ENCODE results near the gene IGSF8.

IGSF8 gene

DNA sequence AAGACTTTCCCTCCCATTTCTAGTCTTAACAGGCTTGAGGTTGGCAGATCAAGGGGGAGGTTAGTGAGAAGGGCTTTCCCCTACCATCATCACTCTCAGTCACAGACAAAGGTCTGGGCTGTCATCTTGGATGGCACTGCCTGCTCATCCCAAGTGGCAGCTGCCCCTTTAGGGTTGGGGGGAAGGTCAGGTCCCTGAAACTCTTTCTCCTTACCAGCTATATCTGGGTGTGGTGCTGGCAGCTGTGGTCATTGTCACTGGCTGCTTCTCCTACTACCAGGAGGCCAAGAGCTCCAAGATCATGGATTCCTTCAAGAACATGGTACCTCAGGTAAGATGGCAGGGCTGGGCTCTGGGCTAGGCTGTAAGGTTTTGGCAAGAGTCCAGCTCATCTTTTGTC is 25.3 kb upstream of the IGSF8 start:
- H3K4me1 ChIP-seq (ENCODE audit: insufficient read depth, poor library complexity, severe bottlenecking), result peaks cover 10% of the 10 kb centered on the region
- no peak overlapping the region for H3K4me3 ChIP-seq (ENCODE audit: severe bottlenecking)
- TF ChIP-seq, protein P1, sequence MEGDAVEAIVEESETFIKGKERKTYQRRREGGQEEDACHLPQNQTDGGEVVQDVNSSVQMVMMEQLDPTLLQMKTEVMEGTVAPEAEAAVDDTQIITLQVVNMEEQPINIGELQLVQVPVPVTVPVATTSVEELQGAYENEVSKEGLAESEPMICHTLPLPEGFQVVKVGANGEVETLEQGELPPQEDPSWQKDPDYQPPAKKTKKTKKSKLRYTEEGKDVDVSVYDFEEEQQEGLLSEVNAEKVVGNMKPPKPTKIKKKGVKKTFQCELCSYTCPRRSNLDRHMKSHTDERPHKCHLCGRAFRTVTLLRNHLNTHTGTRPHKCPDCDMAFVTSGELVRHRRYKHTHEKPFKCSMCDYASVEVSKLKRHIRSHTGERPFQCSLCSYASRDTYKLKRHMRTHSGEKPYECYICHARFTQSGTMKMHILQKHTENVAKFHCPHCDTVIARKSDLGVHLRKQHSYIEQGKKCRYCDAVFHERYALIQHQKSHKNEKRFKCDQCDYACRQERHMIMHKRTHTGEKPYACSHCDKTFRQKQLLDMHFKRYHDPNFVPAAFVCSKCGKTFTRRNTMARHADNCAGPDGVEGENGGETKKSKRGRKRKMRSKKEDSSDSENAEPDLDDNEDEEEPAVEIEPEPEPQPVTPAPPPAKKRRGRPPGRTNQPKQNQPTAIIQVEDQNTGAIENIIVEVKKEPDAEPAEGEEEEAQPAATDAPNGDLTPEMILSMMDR (IDR thresholded peaks at IDR 0.05; ENCODE audit: poor library complexity, severe bottlenecking), result no peak
- no peaks in the 10 kb centered on the region for H3K9me3 ChIP-seq (ENCODE audit: severe bottlenecking)
- DNase-seq (ENCODE audit: low spot score) (no peak), ATAC-seq (ENCODE audit: low read depth) (no peak)
- no peaks in the 10 kb centered on the region for H3K27me3 ChIP-seq (ENCODE audit: insufficient read depth, poor library complexity, severe bottlenecking)
- H3K36me3 ChIP-seq (ENCODE audit: low read depth), result no peaks in the 10 kb centered on the region
- H3K27ac ChIP-seq (ENCODE audit: poor library complexity, severe bottlenecking), result peak overlapping the region; percentile 39

GRCh38 chr1:160122978-160123495 is 24.6 kb upstream of the IGSF8 start:
- Histone ChIP-seq H3K27me3 (ENCODE audit: insufficient read depth, poor library complexity, severe bottlenecking) (no peaks in the 10 kb centered on the region), H3K27ac (ENCODE audit: poor library complexity, severe bottlenecking) (no peak overlapping the region), H3K9me3 (ENCODE audit: severe bottlenecking) (no peaks in the 10 kb centered on the region), H3K36me3 (ENCODE audit: low read depth) (no peaks in the 10 kb centered on the region), H3K4me1 (ENCODE audit: insufficient read depth, poor library complexity, severe bottlenecking) (peaks cover 10% of the 10 kb centered on the region), H3K4me3 (ENCODE audit: severe bottlenecking) (no peak overlapping the region)
- no peak for DNase-seq (ENCODE audit: low spot score)
- TF ChIP-seq, protein P1 (IDR thresholded peaks at IDR 0.05; ENCODE audit: poor library complexity, severe bottlenecking), result no peak
- ATAC-seq (ENCODE audit: low read depth), result no peak

- TF ChIP-seq, protein P1 (IDR thresholded peaks at IDR 0.05; ENCODE audit: poor library complexity, severe bottlenecking), result no peak
- H3K36me3 ChIP-seq (ENCODE audit: low read depth), result no peaks in the 10 kb centered on the region
- H3K27ac ChIP-seq (ENCODE audit: poor library complexity, severe bottlenecking), result no peak overlapping the region
Observed at GRCh38 chr1:160121388-160121787, 23.0 kb upstream of the IGSF8 start.

DNA sequence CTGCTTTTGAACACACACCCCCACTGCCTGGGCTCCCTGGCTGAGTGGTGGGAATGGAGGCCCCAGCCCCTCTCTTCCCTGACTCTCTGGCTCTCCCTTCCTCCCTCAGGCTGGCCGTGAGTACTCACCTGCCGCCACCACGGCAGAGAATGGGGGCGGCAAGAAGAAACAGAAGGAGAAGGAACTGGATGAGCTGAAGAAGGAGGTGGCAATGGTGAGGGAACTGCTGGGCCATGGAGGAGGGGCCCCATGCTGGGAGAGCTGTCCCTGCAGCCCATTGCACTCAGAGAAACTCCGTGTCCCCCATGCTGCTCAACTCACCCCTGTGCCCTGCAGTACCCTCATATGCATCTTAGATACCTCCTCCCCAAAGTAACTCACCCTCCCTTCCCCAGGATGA is 22.4 kb upstream of the IGSF8 start:
- Histone ChIP-seq H3K27me3 (ENCODE audit: insufficient read depth, poor library complexity, severe bottlenecking) (no peaks in the 10 kb centered on the region), H3K27ac (ENCODE audit: poor library complexity, severe bottlenecking) (no peak overlapping the region)
- no peak for ATAC-seq (ENCODE audit: low read depth)

More at GRCh38 chr1:160121388-160121787, 23.0 kb upstream of the IGSF8 start:
- H3K4me1 ChIP-seq (ENCODE audit: insufficient read depth, poor library complexity, severe bottlenecking), result peaks cover 10% of the 10 kb centered on the region
- no peaks in the 10 kb centered on the region for H3K9me3 ChIP-seq (ENCODE audit: severe bottlenecking)
- no peaks in the 10 kb centered on the region for H3K27me3 ChIP-seq (ENCODE audit: insufficient read depth, poor library complexity, severe bottlenecking)
- DNase-seq (ENCODE audit: low spot score) (no peak), ATAC-seq (ENCODE audit: low read depth) (no peak)
- no peak overlapping the region for H3K4me3 ChIP-seq (ENCODE audit: severe bottlenecking)

GRCh38 chr1:160118928-160119327 is 20.5 kb upstream of the IGSF8 start:
- DNase-seq (ENCODE audit: low spot score) (no peak), ATAC-seq (ENCODE audit: low read depth) (no peak)
- H3K36me3 ChIP-seq (ENCODE audit: low read depth), result no peaks in the 10 kb centered on the region
- H3K4me1 ChIP-seq (ENCODE audit: insufficient read depth, poor library complexity, severe bottlenecking), result no peaks in the 10 kb centered on the region
- TF ChIP-seq, protein P1 (IDR thresholded peaks at IDR 0.05; ENCODE audit: poor library complexity, severe bottlenecking), result no peak
- H3K27me3 ChIP-seq (ENCODE audit: insufficient read depth, poor library complexity, severe bottlenecking), result no peaks in the 10 kb centered on the region
- H3K9me3 ChIP-seq (ENCODE audit: severe bottlenecking), result no peaks in the 10 kb centered on the region
- H3K4me3 ChIP-seq (ENCODE audit: severe bottlenecking), result no peak overlapping the region
- H3K27ac ChIP-seq (ENCODE audit: poor library complexity, severe bottlenecking), result no peak overlapping the region

More for the DNA sequence above, 22.4 kb upstream of the IGSF8 start:
- TF ChIP-seq, protein P1 (IDR thresholded peaks at IDR 0.05; ENCODE audit: poor library complexity, severe bottlenecking), result no peak
- H3K4me3 ChIP-seq (ENCODE audit: severe bottlenecking), result no peak overlapping the region
- H3K9me3 ChIP-seq (ENCODE audit: severe bottlenecking), result no peaks in the 10 kb centered on the region
- no peak for DNase-seq (ENCODE audit: low spot score)
- H3K4me1 ChIP-seq (ENCODE audit: insufficient read depth, poor library complexity, severe bottlenecking), result peaks cover 10% of the 10 kb centered on the region
- H3K36me3 ChIP-seq (ENCODE audit: low read depth), result no peaks in the 10 kb centered on the region

Data from RWPE2 (cell line).